OCI-LY1 (cell line): ENCODE results near the gene CD4.
"Not testable (repeated sequence)": the region's sequence is repeated elsewhere in the genome, so short reads cannot be mapped to it uniquely, and the experiment has no call there.

Experiments used
- H2AFZ ChIP-seq: fragments of 200-600 bp; sonication (generic), shearing (Covaris generic); 2 replicates; pipeline ENCODE4 v1.6.0; 2014; ENCODE audit warnings: antibody characterized with exemption, mild to moderate bottlenecking, low read length
- H3F3A ChIP-seq: fragments of 200-600 bp; sonication (generic), shearing (Covaris generic); 2 replicates; pipeline ENCODE4 v1.6.0; 2014; ENCODE audit warnings: mild to moderate bottlenecking, antibody characterized with exemption, low read length, moderate library complexity; ENCODE audit not compliant: insufficient read depth
- H3K27ac ChIP-seq: fragments of 200-600 bp; sonication (generic); 2 replicates; pipeline ENCODE4 v1.5.1; 2014; ENCODE audit warnings: low read length, mixed run types, mild to moderate bottlenecking, low read depth; ENCODE audit not compliant: poor library complexity, severe bottlenecking
- H3K27me3 ChIP-seq: fragments of 200-600 bp; sonication (generic); 2 replicates; pipeline ENCODE4 v1.6.0; 2014; ENCODE audit warnings: antibody characterized with exemption, mild to moderate bottlenecking, low read length, moderate library complexity; ENCODE audit not compliant: insufficient read depth
- H3K36me3 ChIP-seq: fragments of 200-600 bp; sonication (generic); 2 replicates; pipeline ENCODE4 v1.6.1; 2014; ENCODE audit warnings: mild to moderate bottlenecking, antibody characterized with exemption, low read length, moderate library complexity, mixed read lengths; ENCODE audit not compliant: insufficient read depth
- H3K4me1 ChIP-seq: fragments of 200-600 bp; sonication (generic); 2 replicates; pipeline ENCODE4 v1.5.1; 2014; ENCODE audit warnings: mild to moderate bottlenecking, low read length, moderate library complexity; ENCODE audit not compliant: insufficient read depth, severe bottlenecking
- H3K4me2 ChIP-seq: fragments of 200-600 bp; sonication (generic), shearing (Covaris generic); 2 replicates; pipeline ENCODE4 v1.6.1; 2014; ENCODE audit warnings: low read length
- H3K4me3 ChIP-seq: fragments of 200-600 bp; sonication (generic); 2 replicates; pipeline ENCODE4 v1.5.1; 2014; ENCODE audit warnings: low read length, low read depth, mild to moderate bottlenecking, mixed read lengths; ENCODE audit not compliant: poor library complexity, severe bottlenecking
- H3K79me2 ChIP-seq: fragments of 200-600 bp; shearing (Covaris generic); 2 replicates; pipeline ENCODE4 v1.6.1; 2016; ENCODE audit warnings: mixed run types, low read length, mixed read lengths; ENCODE audit not compliant: insufficient read depth
- H3K9ac ChIP-seq: fragments of 200-600 bp; sonication (generic), shearing (Covaris generic); 2 replicates; pipeline ENCODE4 v1.6.1; 2014; ENCODE audit warnings: mild to moderate bottlenecking, low read length, mixed read lengths
- H3K9me2 ChIP-seq: fragments of 200-600 bp; sonication (generic), shearing (Covaris generic); 2 replicates; pipeline ENCODE4 v1.6.1; 2014; ENCODE audit warnings: low read depth, mild to moderate bottlenecking, low read length, mixed read lengths
- H3K9me3 ChIP-seq: fragments of 200-600 bp; shearing (Covaris generic); 2 replicates; pipeline ENCODE4 v1.6.1; 2014; ENCODE audit warnings: low read length, mixed read lengths
- H4K20me1 ChIP-seq: fragments of 200-600 bp; sonication (generic), shearing (Covaris generic); 2 replicates; pipeline ENCODE4 v1.6.0; 2016; ENCODE audit warnings: mild to moderate bottlenecking, low read length; ENCODE audit not compliant: insufficient read depth
- CTCF ChIP-seq: fragments of 200-600 bp; sonication (generic), shearing (Covaris generic); IDR thresholded peaks from 2 replicates; pipeline ENCODE4 v1.5.1; 2017; ENCODE audit warnings: mild to moderate bottlenecking, antibody characterized with exemption, low read length, moderate library complexity, mixed read lengths
- EZH2 ChIP-seq: fragments of 200-600 bp; sonication (generic), shearing (Covaris generic); IDR thresholded peaks from 2 replicates; pipeline ENCODE4 v1.8.0; 2017; ENCODE audit warnings: borderline replicate concordance, mixed run types, mild to moderate bottlenecking, antibody characterized with exemption, low read length, moderate library complexity, mixed read lengths

CD4 gene

GRCh38 chr12:6869049-6870021, 80.0 kb downstream of the CD4 start:
- H2AFZ ChIP-seq: no peak overlapping the region
- peaks cover 64% of the 10 kb centered on the region for H3K36me3 ChIP-seq
- peaks cover 61% of the 10 kb centered on the region for H3K4me1 ChIP-seq
- peak overlapping the region; percentile 99 for H3K9ac ChIP-seq
- H3K9me2 ChIP-seq: no peaks in the 10 kb centered on the region
- no peaks in the 10 kb centered on the region for H3K9me3 ChIP-seq
- H3K4me3 ChIP-seq: peak overlapping the region; percentile 91
- H3F3A ChIP-seq: peaks cover 13% of the 10 kb centered on the region
- H3K79me2 ChIP-seq: peaks cover 8% of the 10 kb centered on the region
- peak overlapping the region; percentile 78 for H3K27ac ChIP-seq
- H3K4me2 ChIP-seq: peak overlapping the region; percentile 99
- H4K20me1 ChIP-seq: peaks cover 3% of the 10 kb centered on the region; the same call in 1 of the 2 replicates
- TF ChIP-seq CTCF (peak; percentile 82), EZH2 (no peak)
- H3K27me3 ChIP-seq: no peaks in the 10 kb centered on the region

- peak overlapping the region; percentile 78 for H3K27ac ChIP-seq
Measured at GRCh38 chr12:6870304-6870703, 81.0 kb downstream of the CD4 start.

More at GRCh38 chr12:6870304-6870703, 81.0 kb downstream of the CD4 start:
- Histone ChIP-seq H3K4me1 (peaks cover 61% of the 10 kb centered on the region), H3K36me3 (peaks cover 64% of the 10 kb centered on the region), H3F3A (peaks cover 13% of the 10 kb centered on the region), H3K4me2 (peak overlapping the region; percentile 99; the same call in 1 of the 2 replicates)
- not testable (repeated sequence) for H3K79me2 ChIP-seq, H4K20me1 ChIP-seq, H3K9me3 ChIP-seq, H2AFZ ChIP-seq, H3K9ac ChIP-seq, H3K9me2 ChIP-seq, H3K4me3 ChIP-seq, H3K27me3 ChIP-seq
